ENCODE data around the gene MEIOSIN.
A peak's percentile ranks its signal among the peaks of the same experiment; 100 is the strongest.

MEIOSIN gene

DNA sequence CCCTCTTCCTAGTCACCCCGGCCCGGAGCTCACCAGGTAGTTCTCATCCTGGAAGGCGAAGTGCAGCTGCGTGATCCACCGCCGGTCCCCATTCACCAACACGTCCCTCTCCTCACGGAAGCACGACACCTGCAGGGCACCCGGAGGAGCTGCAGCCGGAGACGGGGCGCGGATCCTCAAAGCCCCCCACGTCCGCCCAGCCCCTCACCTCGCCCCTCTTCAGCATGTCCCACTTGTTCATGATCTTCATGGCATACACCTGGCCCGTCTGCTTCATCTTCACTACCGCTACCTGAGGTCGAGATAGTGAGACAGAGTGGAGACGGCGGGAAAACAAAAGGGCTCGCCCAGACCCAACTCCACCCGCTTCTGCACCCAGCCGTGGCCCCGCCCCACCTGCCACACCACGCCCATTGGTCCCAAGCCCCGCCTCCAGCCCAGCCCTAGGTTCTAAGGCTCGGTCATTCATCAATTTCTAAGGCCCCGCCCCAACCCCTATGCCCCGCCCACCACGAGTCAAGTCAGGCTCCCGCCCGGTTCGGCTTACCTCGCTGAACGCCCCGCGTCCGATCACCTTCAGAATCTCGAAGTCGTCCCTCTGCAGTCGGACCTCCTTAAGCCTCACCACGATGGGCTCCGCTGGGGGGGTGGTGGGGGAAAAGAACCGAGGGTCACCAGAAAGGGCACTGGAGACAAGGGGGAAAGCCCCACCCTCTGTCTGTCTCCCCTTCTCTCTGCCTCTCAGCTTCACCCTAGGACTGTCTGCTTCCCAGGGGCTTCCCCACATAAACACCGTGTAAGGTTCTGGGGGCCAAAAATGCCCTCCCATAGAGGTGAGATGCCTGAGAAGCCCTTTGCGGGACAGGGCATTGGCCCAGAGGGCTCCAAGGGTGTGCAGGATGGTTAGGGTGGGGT is 46.2 kb downstream of the MEIOSIN start:
- DNase-seq (ENCODE audit: low read depth in 2 of 2, low spot score in 1 of 2), result peak; percentile 53 to 55

- DNase-seq (ENCODE audit: low read depth in 2 of 2, low spot score in 1 of 2), result no peak
Observed at GRCh38 chr19:45780146-45780447, 46.9 kb downstream of the MEIOSIN start.

DNA sequence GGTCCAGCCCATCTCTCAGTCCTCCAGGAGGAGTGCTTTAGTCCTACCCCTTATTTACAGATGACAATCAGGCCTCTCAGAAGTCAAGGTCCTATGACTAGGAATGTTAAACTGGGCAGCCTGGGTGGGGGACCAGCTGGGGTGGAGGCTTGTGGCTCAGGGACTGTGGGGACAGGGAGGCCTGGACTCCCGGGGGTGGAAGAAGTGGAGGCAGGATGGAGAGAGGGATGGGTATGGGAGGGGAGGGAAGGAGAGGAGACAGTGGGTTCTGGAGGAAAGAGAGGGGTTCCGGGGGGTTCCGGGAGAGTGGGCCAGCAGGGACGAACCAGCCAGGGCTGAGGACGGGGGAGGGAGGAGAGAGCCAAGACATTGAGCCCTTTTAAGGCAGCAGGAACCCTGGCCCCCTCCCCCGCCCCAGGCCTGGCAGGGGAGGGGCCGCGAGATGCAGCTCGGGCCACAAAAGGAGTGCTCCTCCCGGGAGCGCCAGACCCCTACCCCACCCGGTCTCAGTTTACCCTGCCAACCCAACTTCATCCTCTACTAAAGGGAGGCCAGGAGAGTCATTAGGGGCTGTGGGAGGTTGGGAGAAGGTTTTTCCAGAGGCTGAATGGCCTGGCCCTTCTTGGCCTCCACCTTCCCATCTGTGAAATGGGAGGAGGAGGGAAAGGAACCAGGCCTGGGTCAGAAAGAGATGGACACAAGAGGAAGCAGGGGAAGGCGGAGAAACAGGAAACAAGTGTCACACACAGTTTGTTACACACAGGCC is 47.4 kb downstream of the MEIOSIN start:
- no peak for DNase-seq (ENCODE audit: low read depth in 2 of 2, low spot score in 1 of 2)

DNA sequence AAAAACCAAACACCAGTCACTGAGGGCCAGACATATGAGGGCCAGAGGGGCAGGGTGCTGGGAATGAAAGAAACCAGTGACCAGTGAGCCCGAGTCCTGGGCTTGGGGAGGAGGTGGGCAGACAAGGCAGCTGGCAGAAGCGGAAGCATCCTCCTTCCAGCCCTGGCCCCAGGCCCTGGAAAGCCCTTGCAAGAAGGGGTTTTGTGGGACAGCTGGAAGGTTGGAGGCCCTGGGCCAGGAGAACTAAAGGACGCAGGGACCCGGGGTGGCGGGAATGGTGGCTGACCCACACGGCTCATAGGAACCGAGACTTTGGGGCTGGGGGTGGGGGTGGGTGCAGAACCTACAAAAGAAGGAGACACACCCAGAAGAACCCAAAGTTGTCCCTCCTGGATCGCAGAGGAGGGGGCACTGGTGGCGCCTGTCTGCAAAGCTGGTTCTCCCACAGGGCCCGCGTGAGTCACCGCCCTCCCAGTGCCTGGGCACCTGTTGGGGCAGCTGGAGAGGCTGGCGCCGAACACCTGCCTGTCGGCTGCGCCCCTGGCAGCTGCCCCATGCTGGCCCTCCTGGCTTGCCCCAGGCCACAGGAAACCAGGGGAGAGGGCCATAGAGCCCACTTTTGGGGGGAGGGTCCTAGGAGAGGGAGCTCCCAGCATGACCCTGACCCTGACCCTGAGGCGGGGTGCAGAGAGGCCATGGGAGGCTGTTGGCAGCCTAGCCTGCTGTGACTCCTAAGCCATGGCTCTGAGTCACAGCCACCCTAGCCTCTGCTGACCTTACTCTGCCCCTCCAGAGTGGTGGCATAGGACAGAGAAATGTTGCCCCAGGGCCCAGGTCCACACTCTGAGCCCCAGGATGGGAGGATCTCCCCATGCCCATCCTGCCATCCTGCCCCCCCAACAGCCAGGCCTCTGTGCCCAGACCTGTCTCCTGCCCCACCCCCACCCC is 48.2 kb downstream of the MEIOSIN start:
- DNase-seq (ENCODE audit: low read depth in 2 of 2, low spot score in 1 of 2), result no peak

DNA sequence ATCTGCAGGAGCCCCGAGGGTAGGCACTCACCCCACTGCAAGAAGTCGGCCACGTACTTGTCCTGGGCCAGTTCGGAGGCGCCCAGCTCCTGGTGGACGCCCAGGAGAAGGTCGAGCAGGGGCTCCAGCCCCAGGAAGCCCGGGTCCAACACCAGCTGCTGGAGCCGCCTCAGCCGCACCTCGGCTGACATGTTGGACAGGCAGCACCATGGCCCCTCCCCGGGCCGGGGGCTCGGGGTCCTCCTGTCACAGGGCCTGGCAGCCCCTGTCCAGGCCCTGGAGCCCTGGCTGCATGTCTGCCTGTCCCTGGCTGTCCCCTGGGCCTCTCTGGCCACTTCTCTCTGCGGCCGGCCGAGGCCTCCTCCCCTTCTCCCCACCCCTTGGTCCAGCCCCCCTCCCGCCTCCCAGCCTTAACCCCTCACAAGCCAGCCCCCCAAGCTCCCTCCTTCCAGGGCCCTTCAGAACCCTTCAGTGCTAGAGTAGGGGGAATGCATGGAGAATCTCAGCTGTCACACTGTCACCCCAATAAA is 49.0 kb downstream of the MEIOSIN start, which contains the start of gene DMPK:
DMPK (minus strand) TSS at position 329 of the 530 bp plus-strand sequence; CDS start at position 191, 138 bp downstream.
- DNase-seq (ENCODE audit: low read depth in 2 of 2, low spot score in 1 of 2), result no peak

- DNase-seq (ENCODE audit: low read depth in 2 of 2, low spot score in 1 of 2), result no peak
Observed at GRCh38 chr19:45782820-45783785, 49.9 kb downstream of the MEIOSIN start.

GRCh38 chr19:45784096-45784495 is 50.9 kb downstream of the MEIOSIN start:
- no peak for DNase-seq (ENCODE audit: low read depth in 2 of 2, low spot score in 1 of 2)

DNA sequence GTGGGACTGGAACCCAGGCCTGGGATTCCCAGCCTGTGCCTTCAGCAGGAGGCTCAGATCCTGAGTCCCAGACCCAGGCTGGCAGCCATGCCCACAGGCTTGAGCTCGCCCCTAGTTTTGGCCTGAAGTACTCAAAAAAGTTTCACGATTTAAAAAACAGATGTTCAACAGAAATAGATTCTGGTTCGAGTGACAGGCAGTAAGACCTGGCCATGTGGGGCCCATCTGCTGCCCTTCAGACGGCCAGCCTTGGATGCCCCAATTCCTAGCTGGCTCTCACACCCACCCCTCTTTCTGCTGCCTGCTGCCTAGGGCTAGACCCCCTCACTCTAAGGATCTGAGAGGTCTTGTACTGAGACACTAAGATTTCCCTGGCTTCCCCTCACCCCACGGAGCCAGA is 51.9 kb downstream of the MEIOSIN start:
- DNase-seq (ENCODE audit: low read depth in 2 of 2, low spot score in 1 of 2), result no peak

- no peak for DNase-seq (ENCODE audit: low read depth in 2 of 2, low spot score in 1 of 2)
Observed at GRCh38 chr19:45785781-45786532, 52.7 kb downstream of the MEIOSIN start.

GRCh38 chr19:45786533-45786894 is 53.3 kb downstream of the MEIOSIN start:
- DNase-seq (ENCODE audit: low read depth in 2 of 2, low spot score in 1 of 2), result no peak

DNA sequence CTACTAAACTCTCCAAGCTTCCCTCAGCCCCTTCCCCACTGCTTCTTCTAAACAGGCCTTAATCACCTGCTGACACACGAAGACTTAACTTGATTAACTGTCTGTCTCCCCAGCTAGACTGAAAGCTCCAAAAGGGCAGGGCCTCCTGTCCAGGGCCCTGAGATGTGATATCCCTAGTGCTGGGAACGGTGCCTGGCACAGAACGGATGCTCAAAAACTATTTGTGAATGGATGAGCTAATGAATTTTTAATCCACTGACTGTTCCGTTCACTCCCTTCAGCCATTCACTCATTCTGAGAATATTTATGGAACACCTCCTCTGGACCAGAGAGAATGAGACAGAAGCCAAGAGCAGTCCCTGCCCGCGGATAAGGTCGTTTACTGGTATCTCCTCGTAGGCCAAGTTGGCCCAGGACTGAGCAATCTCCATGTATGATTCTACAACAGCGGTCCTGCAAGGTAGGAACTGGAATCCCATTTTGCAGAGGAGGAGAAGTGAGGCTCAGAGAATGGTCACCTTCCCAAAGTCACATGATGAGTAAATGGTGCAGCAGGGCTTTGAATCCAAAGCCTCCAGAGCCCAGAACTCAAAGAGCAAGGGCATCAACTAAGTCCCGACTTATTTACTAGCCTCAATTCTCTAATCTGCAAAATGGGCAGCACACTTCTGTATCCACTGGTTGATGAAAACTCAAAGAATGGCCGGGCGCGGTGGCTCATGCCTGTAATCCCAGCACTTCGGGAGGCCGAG is 56.0 kb downstream of the MEIOSIN start:
- no peak for DNase-seq (ENCODE audit: low read depth in 2 of 2, low spot score in 1 of 2)

GRCh38 chr19:45790942-45791341 is 57.7 kb downstream of the MEIOSIN start:
- DNase-seq (ENCODE audit: low read depth in 2 of 2, low spot score in 1 of 2), result no peak

GRCh38 chr19:45791744-45792469 is 58.7 kb downstream of the MEIOSIN start:
- DNase-seq (ENCODE audit: low read depth in 2 of 2, low spot score in 1 of 2), result no peak

- DNase-seq (ENCODE audit: low read depth in 2 of 2, low spot score in 1 of 2), result peak; percentile 99
Observed at GRCh38 chr19:45792470-45793177, 59.4 kb downstream of the MEIOSIN start, which contains the start of gene DMWD. TSS of gene DMWD (minus strand) at chr19:45792845. CDS start at chr19:45792756, 89 bp downstream.

GRCh38 chr19:45793178-45793564 is 59.9 kb downstream of the MEIOSIN start:
- no peak for DNase-seq (ENCODE audit: low read depth in 2 of 2, low spot score in 1 of 2)

GRCh38 chr19:45793876-45794275 is 60.6 kb downstream of the MEIOSIN start:
- DNase-seq (ENCODE audit: low read depth in 2 of 2, low spot score in 1 of 2), result no peak

DNA sequence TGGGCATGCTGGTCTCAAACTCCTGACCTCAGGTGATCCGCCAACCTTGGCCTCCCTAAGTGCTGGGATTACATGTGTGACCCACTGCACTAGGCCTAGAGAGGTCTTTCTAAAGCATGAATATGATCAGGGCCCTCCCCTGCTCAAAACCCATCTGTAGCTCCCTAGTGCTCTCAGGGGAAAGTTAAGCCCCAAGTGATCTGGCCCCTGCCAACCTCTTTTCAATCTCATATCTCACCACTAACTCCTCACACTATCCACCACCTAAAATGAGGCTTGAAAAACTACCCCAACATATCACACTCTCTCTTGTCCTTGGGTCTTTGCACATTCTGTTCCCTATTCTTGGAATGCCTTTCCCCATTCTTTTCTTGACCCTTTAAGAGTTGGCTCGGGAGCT is 61.4 kb downstream of the MEIOSIN start:
- DNase-seq (ENCODE audit: low read depth in 2 of 2, low spot score in 1 of 2), result no peak
